Effector memory CD4-positive, alpha-beta T cell (primary cell): ENCODE results near the gene E2F1.

Experiments used
- DNase-seq, 3 donors: peaks; one replicate each; pipeline ENCODE4 v3.0.0-alpha.2; 2020
- H3K27ac ChIP-seq: 2 replicates; pipeline ENCODE4 v1.7.0; 2013; ENCODE audit warnings: mild to moderate bottlenecking, low read length, moderate library complexity; ENCODE audit not compliant: insufficient read depth, poor library complexity, severe bottlenecking
- H3K27me3 ChIP-seq: replicated peaks from 2 replicates; pipeline ENCODE4 v1.7.0; 2013; ENCODE audit warnings: mild to moderate bottlenecking, low read length; ENCODE audit not compliant: insufficient read depth, control insufficient read depth, poor library complexity, severe bottlenecking
- H3K36me3 ChIP-seq: 2 replicates; pipeline ENCODE4 v1.7.0; 2013; ENCODE audit warnings: mild to moderate bottlenecking, low read length, moderate library complexity; ENCODE audit not compliant: control insufficient read depth, insufficient read depth
- H3K4me1 ChIP-seq: 2 replicates; pipeline ENCODE4 v1.7.0; 2013; ENCODE audit warnings: low read length, mild to moderate bottlenecking; ENCODE audit not compliant: control insufficient read depth, insufficient read depth, poor library complexity, severe bottlenecking
- H3K4me3 ChIP-seq: 2 replicates; pipeline ENCODE4 v1.7.0; 2013; ENCODE audit warnings: low read length, low read depth, mild to moderate bottlenecking; ENCODE audit not compliant: insufficient read depth, poor library complexity, severe bottlenecking
- H3K9me3 ChIP-seq: 2 replicates; pipeline ENCODE4 v1.7.0; 2013; ENCODE audit warnings: mild to moderate bottlenecking, low read length, moderate library complexity; ENCODE audit not compliant: control insufficient read depth
- total RNA-seq, 3 donors: gene quantifications; one replicate each; lab custom pipeline; 2026; lab: John Stamatoyannopoulos, UW

Gene E2F1, protein sequence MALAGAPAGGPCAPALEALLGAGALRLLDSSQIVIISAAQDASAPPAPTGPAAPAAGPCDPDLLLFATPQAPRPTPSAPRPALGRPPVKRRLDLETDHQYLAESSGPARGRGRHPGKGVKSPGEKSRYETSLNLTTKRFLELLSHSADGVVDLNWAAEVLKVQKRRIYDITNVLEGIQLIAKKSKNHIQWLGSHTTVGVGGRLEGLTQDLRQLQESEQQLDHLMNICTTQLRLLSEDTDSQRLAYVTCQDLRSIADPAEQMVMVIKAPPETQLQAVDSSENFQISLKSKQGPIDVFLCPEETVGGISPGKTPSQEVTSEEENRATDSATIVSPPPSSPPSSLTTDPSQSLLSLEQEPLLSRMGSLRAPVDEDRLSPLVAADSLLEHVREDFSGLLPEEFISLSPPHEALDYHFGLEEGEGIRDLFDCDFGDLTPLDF
- 2.0 to 3.3 (median 2.9) reads per million in 3 donors for total RNA-seq

DNA sequence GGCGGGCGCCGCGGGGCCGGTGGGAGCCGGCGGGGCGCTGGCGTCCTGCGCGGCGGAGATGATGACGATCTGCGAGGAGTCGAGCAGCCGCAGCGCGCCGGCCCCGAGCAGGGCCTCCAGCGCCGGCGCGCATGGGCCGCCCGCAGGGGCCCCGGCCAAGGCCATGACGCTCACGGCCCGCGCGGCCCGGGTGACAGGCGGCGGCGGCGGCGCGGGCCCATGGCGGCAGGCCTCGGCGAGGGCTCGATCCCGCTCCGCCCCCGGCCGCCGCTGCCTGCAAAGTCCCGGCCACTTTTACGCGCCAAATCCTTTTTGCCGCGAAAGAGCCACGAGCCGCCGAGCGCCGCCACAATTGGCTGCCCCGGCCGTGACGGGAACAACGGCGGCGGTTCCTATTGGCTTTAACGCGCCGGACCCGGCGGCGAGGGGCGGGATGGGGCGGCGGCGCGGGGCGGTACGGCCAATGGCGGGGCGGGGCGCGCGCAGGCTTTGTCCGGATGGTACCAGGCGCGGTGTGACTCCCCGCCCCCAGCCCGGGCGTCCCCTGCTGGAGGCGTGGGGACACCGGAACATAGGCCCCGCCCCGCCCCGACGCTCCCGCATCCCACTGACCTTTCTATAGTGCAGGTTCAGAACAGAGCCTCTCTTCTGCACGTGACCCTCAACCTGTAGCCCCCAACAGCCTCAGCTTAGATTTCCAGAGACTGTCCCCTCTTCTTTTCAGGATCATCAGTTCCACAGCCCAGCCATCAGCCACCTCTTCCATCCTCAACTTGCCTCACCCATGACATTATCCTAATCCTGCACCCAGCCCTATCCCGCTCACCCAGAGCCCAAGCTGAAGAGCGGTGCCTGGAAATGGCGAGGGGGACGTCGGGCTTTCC, at the start of gene E2F1:
Gene E2F1, minus strand, starts transcription at position 286 of the 884 bp plus-strand sequence. Its CDS starts 121 bp downstream, at position 165.
- H3K4me1 ChIP-seq = peaks cover 17% of the 10 kb centered on the region
- DNase-seq = peak; percentile 89 to 93 (median 90)

DNA sequence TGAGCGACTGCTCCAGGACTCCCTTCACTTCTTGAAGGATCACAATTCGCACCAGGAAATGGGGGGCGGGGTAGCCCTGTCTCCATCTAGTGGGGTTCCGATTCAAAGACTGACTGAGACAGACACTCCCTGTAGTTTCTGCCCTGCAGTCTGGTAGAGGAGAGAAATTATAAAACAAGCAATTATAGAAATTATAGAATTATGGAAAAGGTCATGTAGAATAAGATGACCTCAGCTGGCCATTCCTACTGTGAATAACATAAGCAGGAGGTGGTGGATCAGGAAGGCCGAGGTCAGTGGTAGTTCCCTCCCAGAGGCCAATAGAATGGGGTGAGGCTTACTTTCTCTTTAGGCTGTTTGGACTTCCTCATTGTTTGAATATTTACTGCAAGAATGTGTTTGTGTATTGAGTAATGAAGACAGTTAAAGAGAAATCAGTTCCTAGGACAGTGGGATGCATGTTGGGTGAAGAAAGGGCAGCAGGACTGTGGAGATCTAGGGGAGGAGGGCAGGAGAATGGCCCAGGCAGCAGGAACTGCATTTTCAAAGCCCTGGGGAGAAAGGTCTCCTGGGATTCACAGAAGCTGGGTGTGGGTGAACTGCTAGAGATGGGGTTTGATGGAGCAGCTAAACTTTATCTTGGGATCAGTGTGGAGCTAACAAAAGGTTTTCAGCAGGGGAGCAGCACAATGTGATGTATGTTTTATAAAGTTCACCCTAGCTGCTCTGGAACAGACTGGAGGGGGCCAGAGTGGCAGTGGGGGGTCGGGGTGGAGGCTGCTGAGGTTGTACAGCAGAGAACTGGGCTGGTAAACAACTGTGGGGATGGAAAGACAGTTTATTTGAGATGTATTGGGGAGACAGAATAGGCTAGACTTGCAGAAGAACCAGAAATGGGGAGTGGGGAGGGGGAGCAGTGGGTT, 47.7 kb upstream of the E2F1 start:
- Histone ChIP-seq H3K27ac (no peak overlapping the region), H3K27me3 (no peaks in the 10 kb centered on the region), H3K4me1 (peaks cover 3% of the 10 kb centered on the region), H3K36me3 (no peaks in the 10 kb centered on the region), H3K9me3 (no peaks in the 10 kb centered on the region), H3K4me3 (no peak overlapping the region)
- DNase-seq = no peak

More for the DNA sequence above, at the start of gene E2F1:
- H3K27me3 ChIP-seq = no peaks in the 10 kb centered on the region
- H3K9me3 ChIP-seq = no peaks in the 10 kb centered on the region
- H3K4me3 ChIP-seq = peak within 1 kb of the TSS; percentile 44
- peak within 1 kb of the TSS; percentile 44 for H3K27ac ChIP-seq
- H3K36me3 ChIP-seq = no peaks in the 10 kb centered on the region

DNA sequence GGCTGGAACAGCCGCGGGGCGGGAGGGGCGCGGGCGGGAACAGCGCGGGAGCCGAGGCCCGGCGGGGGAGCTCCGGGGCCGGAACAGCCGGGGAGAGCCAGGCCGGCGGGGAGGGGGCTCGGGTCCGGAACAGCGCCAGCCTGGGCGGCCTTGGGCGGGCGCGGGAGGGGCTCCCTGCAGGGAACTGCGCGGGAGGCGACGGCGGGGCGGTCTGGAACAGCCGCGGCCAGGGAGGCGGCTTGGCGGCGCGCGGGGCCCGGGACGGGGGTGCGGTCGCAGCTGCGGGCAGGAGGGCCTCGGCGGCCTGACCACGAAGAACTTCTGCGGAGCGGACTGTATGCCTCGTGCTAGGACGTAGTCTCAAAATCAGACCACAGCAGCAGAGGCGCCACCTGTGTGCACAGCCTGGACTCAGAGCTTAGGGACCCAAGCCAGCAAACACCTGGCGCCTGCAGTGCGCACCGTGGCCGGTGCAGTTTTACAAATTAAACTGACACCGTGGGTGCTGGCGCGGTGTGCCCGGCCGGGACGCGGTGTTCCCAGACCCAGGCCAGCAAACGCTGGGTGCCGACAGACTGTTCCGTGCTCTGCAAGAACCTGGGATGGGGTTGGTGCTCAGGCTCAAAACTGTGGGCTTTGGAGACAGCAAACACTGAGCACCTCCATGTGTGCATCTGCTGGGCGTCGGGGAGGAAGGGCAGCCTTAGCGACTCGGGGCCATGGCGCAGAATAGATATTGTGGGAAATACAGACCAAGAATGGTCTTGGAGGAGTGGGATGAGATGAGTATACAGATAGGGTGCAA, 46.2 kb upstream of the E2F1 start:
- Histone ChIP-seq H3K4me1 (peaks cover 3% of the 10 kb centered on the region), H3K36me3 (no peaks in the 10 kb centered on the region), H3K27ac (peak overlapping the region; percentile 56), H3K9me3 (no peaks in the 10 kb centered on the region), H3K27me3 (no peaks in the 10 kb centered on the region), H3K4me3 (peak overlapping the region; percentile 60)
- DNase-seq = peak; percentile 76 to 82 (median 78)

DNA sequence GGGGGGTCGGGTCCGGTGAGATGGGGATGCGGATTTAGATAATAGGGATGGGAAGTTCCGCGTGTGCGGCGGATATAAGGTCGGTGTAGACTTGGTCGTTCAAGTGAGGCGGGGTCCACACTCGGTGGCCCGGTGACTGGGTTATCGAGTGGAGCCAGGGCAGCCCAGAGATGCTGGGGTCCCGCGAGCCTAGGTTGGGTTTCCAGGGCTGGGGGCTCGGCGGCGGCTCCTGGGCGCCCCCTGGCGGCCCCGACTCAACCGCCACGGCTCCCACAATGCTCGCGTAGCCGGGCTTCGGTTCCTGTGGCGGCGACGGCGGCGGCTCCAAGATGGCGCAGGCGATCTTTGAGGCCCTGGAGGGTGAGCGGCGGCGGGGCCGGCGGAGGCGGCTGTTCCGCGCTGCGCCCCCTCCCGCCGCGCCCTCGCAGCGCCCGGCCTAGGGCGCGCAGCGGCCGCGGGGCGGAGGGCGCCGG, 45.5 kb upstream of the E2F1 start, which contains the start of gene ZNF341:
Gene ZNF341, plus strand, starts transcription at position 304 of the 473 bp plus-strand sequence. Its CDS starts 26 bp downstream, at position 330.
- peak within 1 kb of the TSS; percentile 56 for H3K27ac ChIP-seq

DNA sequence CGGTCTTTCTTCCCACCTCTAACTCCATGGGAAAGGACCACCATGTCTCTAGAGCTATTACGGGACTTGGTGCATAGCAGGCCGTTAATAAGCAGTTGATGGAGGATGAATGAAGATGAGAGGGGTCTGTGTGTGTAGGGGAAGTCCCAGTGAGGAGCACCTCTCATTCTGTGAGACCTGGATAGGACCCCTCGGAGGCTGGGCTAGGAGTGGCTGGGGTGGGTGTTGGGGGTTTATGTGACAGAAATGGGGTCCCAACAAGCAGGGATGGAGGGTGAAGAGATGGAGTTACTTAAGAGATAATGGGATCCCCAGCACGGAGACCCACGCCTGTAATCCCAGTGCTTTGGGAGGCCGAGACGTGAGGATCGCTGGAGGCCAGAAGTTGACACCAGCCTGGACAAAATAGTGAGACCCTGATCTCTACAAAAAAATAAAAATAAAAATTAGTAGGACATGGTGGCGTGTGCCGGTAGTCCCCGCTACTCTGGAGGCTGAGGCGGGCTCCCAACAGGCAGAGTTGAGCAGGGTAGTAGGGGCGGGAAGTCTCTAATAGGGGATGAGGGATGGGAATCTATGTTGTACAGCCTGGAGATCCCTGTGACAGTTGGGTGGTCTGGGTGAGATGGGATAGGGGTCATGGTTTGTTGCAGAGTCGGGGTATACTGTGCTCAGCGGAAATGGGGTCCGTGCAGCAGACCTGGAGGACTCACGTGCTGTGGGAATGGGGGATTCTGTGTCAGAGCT, 44.9 kb upstream of the E2F1 start:
- no peak for DNase-seq
- H3K9me3 ChIP-seq = no peaks in the 10 kb centered on the region
- H3K36me3 ChIP-seq = no peaks in the 10 kb centered on the region
- H3K27me3 ChIP-seq = no peaks in the 10 kb centered on the region
- peak overlapping the region; percentile 50 for H3K4me3 ChIP-seq
- H3K27ac ChIP-seq = peak overlapping the region; percentile 37
- peaks cover 3% of the 10 kb centered on the region for H3K4me1 ChIP-seq

More for the DNA sequence above, 45.5 kb upstream of the E2F1 start, which contains the start of gene ZNF341:
- H3K4me3 ChIP-seq = peak within 1 kb of the TSS; percentile 60
- H3K4me1 ChIP-seq = peaks cover 3% of the 10 kb centered on the region
- H3K9me3 ChIP-seq = no peaks in the 10 kb centered on the region
- DNase-seq = peak in 2 of 3 donors; percentile 82
- no peaks in the 10 kb centered on the region for H3K36me3 ChIP-seq
- no peaks in the 10 kb centered on the region for H3K27me3 ChIP-seq

DNA sequence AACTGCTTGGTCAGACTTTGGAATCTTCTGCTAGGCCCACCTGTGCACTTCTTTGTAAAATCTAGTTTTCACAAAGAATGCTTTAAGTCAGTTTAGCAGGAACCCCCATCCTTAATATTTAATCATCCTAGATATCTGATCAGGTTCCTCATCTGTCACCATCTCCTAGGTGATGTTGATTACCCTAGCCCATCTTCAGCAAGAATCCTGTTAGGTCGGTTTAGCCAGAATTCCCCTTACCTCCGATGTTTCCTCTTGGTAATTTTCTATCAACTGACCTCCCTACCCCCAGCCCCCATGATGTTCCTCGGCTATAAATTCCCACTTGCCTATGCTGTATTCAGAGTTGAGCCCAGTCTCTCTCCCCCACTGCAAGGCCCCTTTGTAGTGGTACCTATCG, 42.9 kb upstream of the E2F1 start:
- no peaks in the 10 kb centered on the region for H3K9me3 ChIP-seq
- no peak overlapping the region for H3K4me3 ChIP-seq
- DNase-seq = no peak
- no peaks in the 10 kb centered on the region for H3K27me3 ChIP-seq
- peaks cover 3% of the 10 kb centered on the region for H3K4me1 ChIP-seq
- H3K27ac ChIP-seq = no peak overlapping the region
- no peaks in the 10 kb centered on the region for H3K36me3 ChIP-seq

DNA sequence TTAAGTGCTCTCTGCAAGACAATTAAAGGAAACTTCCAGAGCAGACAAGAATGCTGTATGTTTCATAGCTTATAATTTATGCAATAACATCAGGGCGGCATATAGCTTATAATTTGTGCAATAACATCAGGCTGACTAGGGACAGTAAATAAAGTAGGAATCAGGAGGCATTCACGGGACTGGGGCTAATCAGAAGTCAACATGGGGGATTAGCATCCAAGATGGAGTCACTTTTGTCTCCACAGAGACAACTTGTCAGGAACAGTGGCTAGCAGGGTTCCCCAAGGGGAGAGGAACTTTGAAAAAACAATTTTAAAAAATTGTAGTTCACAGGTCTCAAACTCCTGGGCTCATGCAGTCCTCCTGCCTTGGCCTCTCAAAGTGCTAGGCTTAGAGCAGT, 42.3 kb upstream of the E2F1 start:
- Histone ChIP-seq H3K27ac (no peak overlapping the region), H3K4me3 (no peak overlapping the region), H3K36me3 (no peaks in the 10 kb centered on the region), H3K27me3 (no peaks in the 10 kb centered on the region), H3K9me3 (no peaks in the 10 kb centered on the region), H3K4me1 (no peaks in the 10 kb centered on the region)
- DNase-seq = no peak

DNA sequence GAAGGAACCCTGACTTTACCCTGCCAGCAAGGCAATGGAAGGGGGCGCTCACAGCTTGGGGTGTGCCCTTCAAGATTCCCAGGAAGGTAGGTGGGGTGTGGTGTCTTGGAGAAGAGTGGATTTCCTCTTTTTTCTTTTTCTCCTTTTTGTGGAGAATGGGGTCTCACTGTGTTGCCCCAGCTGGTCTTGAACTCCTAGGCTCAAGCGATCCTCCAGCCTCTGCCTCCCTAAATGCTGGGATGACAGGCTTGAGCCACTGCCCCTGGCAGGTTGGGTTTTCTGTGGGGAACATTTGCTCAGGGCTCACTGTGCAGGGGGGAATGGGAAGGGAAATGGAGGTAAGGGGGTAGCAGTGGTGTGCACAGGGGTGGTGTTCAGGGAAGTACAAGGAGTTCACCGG, 41.6 kb upstream of the E2F1 start:
- no peaks in the 10 kb centered on the region for H3K36me3 ChIP-seq
- no peak overlapping the region for H3K27ac ChIP-seq
- H3K27me3 ChIP-seq = no peaks in the 10 kb centered on the region
- no peak overlapping the region for H3K4me3 ChIP-seq
- H3K4me1 ChIP-seq = no peaks in the 10 kb centered on the region
- H3K9me3 ChIP-seq = no peaks in the 10 kb centered on the region
- DNase-seq = no peak
